Hematopoietic multipotent progenitor cell (in vitro differentiated cells): ENCODE results near the gene STARD13. TPM values are rescaled to one million over a fixed set of nuclear protein-coding genes. Genes with fewer than 3 reads are reported as not detected.
"Not testable (repeated sequence)": the region's sequence is repeated elsewhere in the genome, so short reads cannot be mapped to it uniquely, and the experiment has no call there.

ENCODE experiments used
- DNase-seq, 3 donors: peaks; one replicate each; pipeline ENCODE4 v3.0.0-alpha.2; 2011 to 2015; ENCODE audit warnings: low read depth in 2 of 3, low spot score in 2 of 3
- total RNA-seq: library from RNA; depleted of rRNA; stranded (reverse); fragments of >200 nt; gene quantifications from one replicate; pipeline ENCODE4 v1.2.3, GENCODE V29; 2012

STARD13 gene
- total RNA-seq, 1 donor: 0.81 TPM

GRCh38 chr13:33260168-33261098 is 25.1 kb downstream of the STARD13 start:
- DNase-seq: no peak

GRCh38 chr13:33259296-33259695 is 26.3 kb downstream of the STARD13 start:
- DNase-seq: no peak

- DNase-seq: no peak
These were observed 26.8 kb downstream of the STARD13 start for GRCh38 chr13:33258808-33259193.

- DNase-seq: no peak
These were observed 27.4 kb downstream of the STARD13 start for GRCh38 chr13:33257841-33258807.

GRCh38 chr13:33256148-33256840 is 29.3 kb downstream of the STARD13 start:
- no peak for DNase-seq

- no peak for DNase-seq
These were observed 33.4 kb downstream of the STARD13 start for GRCh38 chr13:33252135-33252534.

GRCh38 chr13:33251131-33251661 is 34.4 kb downstream of the STARD13 start:
- peak in 2 of 3 donors; percentile 48 to 62 for DNase-seq

GRCh38 chr13:33250609-33251008 is 34.9 kb downstream of the STARD13 start:
- DNase-seq: no peak

GRCh38 chr13:33249894-33250293 is 35.7 kb downstream of the STARD13 start:
- no peak for DNase-seq

- DNase-seq: no peak
These were observed 36.5 kb downstream of the STARD13 start for GRCh38 chr13:33249066-33249465.

- no peak for DNase-seq
These were observed 39.9 kb downstream of the STARD13 start for GRCh38 chr13:33245505-33246158.

GRCh38 chr13:33244907-33245287 is 40.7 kb downstream of the STARD13 start:
- no peak for DNase-seq

GRCh38 chr13:33244210-33244906 is 41.2 kb downstream of the STARD13 start:
- DNase-seq: no peak

- DNase-seq: no peak
These were observed 42.5 kb downstream of the STARD13 start for GRCh38 chr13:33242984-33243617.

GRCh38 chr13:33242372-33242771 is 43.2 kb downstream of the STARD13 start:
- not testable (repeated sequence) for DNase-seq

GRCh38 chr13:33236021-33236420 is 49.5 kb downstream of the STARD13 start:
- no peak for DNase-seq

GRCh38 chr13:33235564-33235963 is 50.0 kb downstream of the STARD13 start:
- no peak for DNase-seq

GRCh38 chr13:33235078-33235477 is 50.5 kb downstream of the STARD13 start:
- no peak for DNase-seq

GRCh38 chr13:33233547-33233946 is 52.0 kb downstream of the STARD13 start:
- no peak for DNase-seq
